ENCODE results near the gene TARDBP. TPM values are rescaled to one million over a fixed set of nuclear protein-coding genes. Genes with fewer than 3 reads are reported as not detected.
"Not testable (repeated sequence)": the region's sequence is repeated elsewhere in the genome, so short reads cannot be mapped to it uniquely, and the experiment has no call there.

TARDBP gene
- total and polyA plus RNA-seq, 2 donors from 2014 or later, result 103 to 140 TPM

- TF ChIP-seq CTCF (IDR thresholded peaks at IDR 0.05; ENCODE audit: borderline replicate concordance, extremely low read depth, insufficient read depth), result no peak
- peaks cover 11 to 69% (median 51%) of the 10 kb centered on the region in 3 donors for H3K36me3 ChIP-seq (ENCODE audit: control insufficient read depth in 2 of 3, insufficient read depth in 3 of 3, low read length in 3 of 3)
- H3K4me3 ChIP-seq (ENCODE audit: low read length in 3 of 3), result no peak overlapping the region
- no peaks in the 10 kb centered on the region for H3K27me3 ChIP-seq (ENCODE audit: control insufficient read depth, insufficient read depth, low read length)
- H3K9ac ChIP-seq (ENCODE audit: low read length in 3 of 3), result no peak overlapping the region
- peak in 1 of 5 donors; percentile 41 for DNase-seq
- no peaks in the 10 kb centered on the region for H3K4me1 ChIP-seq (ENCODE audit: control insufficient read depth in 2 of 3, insufficient read depth in 2 of 3, low read depth in 1 of 3, low read length in 3 of 3)
- H3K9me3 ChIP-seq (ENCODE audit: control insufficient read depth in 2 of 3, insufficient read depth in 1 of 3, low read length in 3 of 3), result no peaks in the 10 kb centered on the region
- intact Hi-C loops (cut with DNase I), result no loop called here
- H3K27ac ChIP-seq (ENCODE audit: low read depth in 2 of 2, low read length in 2 of 2), result no peak overlapping the region
- FAIRE-seq, result no peak
These were observed 59.2 kb downstream of the TARDBP start for GRCh38 chr1:11071463-11072215.

- H3K36me3 ChIP-seq (ENCODE audit: control insufficient read depth in 2 of 3, insufficient read depth in 3 of 3, low read length in 3 of 3), result peaks cover 11 to 74% (median 56%) of the 10 kb centered on the region in 3 donors
- peak in 1 of 5 donors; percentile 26 for DNase-seq
- H3K9me3 ChIP-seq (ENCODE audit: control insufficient read depth in 2 of 3, insufficient read depth in 1 of 3, low read length in 3 of 3), result no peaks in the 10 kb centered on the region
- no peak overlapping the region for H3K4me3 ChIP-seq (ENCODE audit: low read length in 3 of 3)
- FAIRE-seq, result no peak
- H3K27me3 ChIP-seq (ENCODE audit: control insufficient read depth, insufficient read depth, low read length), result no peaks in the 10 kb centered on the region
- H3K27ac ChIP-seq (ENCODE audit: low read depth in 2 of 2, low read length in 2 of 2), result no peak overlapping the region
- TF ChIP-seq CTCF (IDR thresholded peaks at IDR 0.05; ENCODE audit: borderline replicate concordance, extremely low read depth, insufficient read depth), result no peak
- no peak overlapping the region for H3K9ac ChIP-seq (ENCODE audit: low read length in 3 of 3)
- intact Hi-C loops (cut with DNase I), result no loop called here
- no peaks in the 10 kb centered on the region for H3K4me1 ChIP-seq (ENCODE audit: control insufficient read depth in 2 of 3, insufficient read depth in 2 of 3, low read depth in 1 of 3, low read length in 3 of 3)
These were observed 59.9 kb downstream of the TARDBP start for GRCh38 chr1:11072216-11072917.

GRCh38 chr1:11073398-11073797 is 60.9 kb downstream of the TARDBP start:
- peaks cover 11 to 70% (median 50%) of the 10 kb centered on the region in 3 donors for H3K36me3 ChIP-seq (ENCODE audit: control insufficient read depth in 2 of 3, insufficient read depth in 3 of 3, low read length in 3 of 3)
- H3K9me3 ChIP-seq (ENCODE audit: control insufficient read depth in 2 of 3, insufficient read depth in 1 of 3, low read length in 3 of 3); DNase-seq; H3K27ac ChIP-seq (ENCODE audit: low read depth in 2 of 2, low read length in 2 of 2); H3K4me1 ChIP-seq (ENCODE audit: control insufficient read depth in 2 of 3, insufficient read depth in 2 of 3, low read depth in 1 of 3, low read length in 3 of 3); intact Hi-C loops (cut with DNase I); H3K27me3 ChIP-seq (ENCODE audit: control insufficient read depth, insufficient read depth, low read length); H3K4me3 ChIP-seq (ENCODE audit: low read length in 3 of 3); FAIRE-seq; H3K9ac ChIP-seq (ENCODE audit: low read length in 3 of 3): not testable (repeated sequence)

Other genes starting within 250 kb of the TARDBP start
- 33.0 TPM for gene CASZ1, start 216.0 kb upstream of the TARDBP start, total RNA-seq
- gene CASZ1, start 216.0 kb upstream of the TARDBP start, polyA plus RNA-seq (ENCODE audit: insufficient read depth, low read depth, low replicate concordance), result 10.1 TPM
- not detected for gene MASP2, start 34.6 kb downstream of the TARDBP start, total RNA-seq
- gene MASP2, start 34.6 kb downstream of the TARDBP start, polyA plus RNA-seq (ENCODE audit: insufficient read depth, low read depth, low replicate concordance), result not detected
- 52.9 TPM for gene SRM, start 47.4 kb downstream of the TARDBP start, total RNA-seq
- 59.5 TPM for gene SRM, start 47.4 kb downstream of the TARDBP start, polyA plus RNA-seq (ENCODE audit: insufficient read depth, low read depth, low replicate concordance)
- gene EXOSC10, start 87.2 kb downstream of the TARDBP start, total RNA-seq, result 46.8 TPM
- gene EXOSC10, start 87.2 kb downstream of the TARDBP start, polyA plus RNA-seq (ENCODE audit: insufficient read depth, low read depth, low replicate concordance), result 26.2 TPM
- 0.19 TPM for gene ANGPTL7, start 176.7 kb downstream of the TARDBP start, total RNA-seq
- 0.24 TPM for gene ANGPTL7, start 176.7 kb downstream of the TARDBP start, polyA plus RNA-seq (ENCODE audit: insufficient read depth, low read depth, low replicate concordance)
- 36.8 TPM for gene MTOR, start 249.9 kb downstream of the TARDBP start, total RNA-seq
- gene MTOR, start 249.9 kb downstream of the TARDBP start, polyA plus RNA-seq (ENCODE audit: insufficient read depth, low read depth, low replicate concordance), result 16.0 TPM

Data from kidney (tissue), 14 donors.